GM18861 (cell line): ENCODE data around the gene SORCS2.

Experiments
- ATAC-seq: cut with Tn5 transposase; IDR thresholded peaks from one replicate; pipeline ENCODE4 v1.9.1; 2021; ENCODE audit not compliant: unreplicated experiment

The SORCS2 gene

GRCh38 chr4:7745301-7745885 lies 553.1 kb downstream of the SORCS2 start:
- ATAC-seq: no peak

GRCh38 chr4:7746351-7747061 lies 554.2 kb downstream of the SORCS2 start:
- no peak for ATAC-seq

- ATAC-seq: no peak
These were observed 554.7 kb downstream of the SORCS2 start for GRCh38 chr4:7747062-7747385.

GRCh38 chr4:7747566-7747965 lies 555.2 kb downstream of the SORCS2 start:
- no peak for ATAC-seq

- ATAC-seq: no peak
These were observed 558.2 kb downstream of the SORCS2 start for GRCh38 chr4:7750523-7750922.

- ATAC-seq: no peak
These were observed 558.6 kb downstream of the SORCS2 start for GRCh38 chr4:7750972-7751371.

- ATAC-seq: no peak
These were observed 560.3 kb downstream of the SORCS2 start for GRCh38 chr4:7752649-7753048.

- no peak for ATAC-seq
These were observed 560.9 kb downstream of the SORCS2 start for GRCh38 chr4:7753271-7753670.

GRCh38 chr4:7753931-7754465 lies 561.7 kb downstream of the SORCS2 start:
- ATAC-seq: no peak

- ATAC-seq: no peak
These were observed 562.4 kb downstream of the SORCS2 start for GRCh38 chr4:7754565-7755262.

GRCh38 chr4:7755561-7755960 lies 563.2 kb downstream of the SORCS2 start:
- ATAC-seq: no peak

GRCh38 chr4:7756071-7756470 lies 563.7 kb downstream of the SORCS2 start:
- no peak for ATAC-seq

GRCh38 chr4:7756561-7757355 lies 564.4 kb downstream of the SORCS2 start:
- no peak for ATAC-seq

GRCh38 chr4:7757501-7758471 lies 565.4 kb downstream of the SORCS2 start:
- no peak for ATAC-seq

- ATAC-seq: no peak
These were observed 566.1 kb downstream of the SORCS2 start for GRCh38 chr4:7758476-7758875.

- no peak for ATAC-seq
These were observed 566.9 kb downstream of the SORCS2 start for GRCh38 chr4:7759216-7759615.

- no peak for ATAC-seq
These were observed 567.3 kb downstream of the SORCS2 start for GRCh38 chr4:7759635-7760034.

GRCh38 chr4:7760228-7760627 lies 567.9 kb downstream of the SORCS2 start:
- no peak for ATAC-seq

- ATAC-seq: no peak
These were observed 568.4 kb downstream of the SORCS2 start for GRCh38 chr4:7760706-7761105.

- no peak for ATAC-seq
These were observed 569.0 kb downstream of the SORCS2 start for GRCh38 chr4:7761312-7761711.
